HPDE6-E6E7 (cell line): ENCODE data around the gene PHF14.
"Not testable (repeated sequence)": the region's sequence is repeated elsewhere in the genome, so short reads cannot be mapped to it uniquely, and the experiment has no call there.

Source experiments
- DNase-seq: peaks from one replicate; pipeline ENCODE4 v3.0.0; 2011; ENCODE audit warnings: missing footprints; ENCODE audit errors: extremely low spot score

The PHF14 gene

GRCh38 chr7:10973942-10974911 lies 555 bp downstream of the PHF14 start:
- DNase-seq = peak; percentile 21

- no peak for DNase-seq
Measured at GRCh38 chr7:10977113-10977512, 3.4 kb downstream of the PHF14 start.

GRCh38 chr7:10981317-10981716 lies 7.6 kb downstream of the PHF14 start:
- no peak for DNase-seq

- DNase-seq = not testable (repeated sequence)
Measured at GRCh38 chr7:10990748-10991147, 17.1 kb downstream of the PHF14 start.

GRCh38 chr7:10995482-10996166 lies 22.0 kb downstream of the PHF14 start:
- DNase-seq = not testable (repeated sequence)

- DNase-seq = no peak
Measured at GRCh38 chr7:10998996-10999757, 25.5 kb downstream of the PHF14 start.

GRCh38 chr7:11005202-11005601 lies 31.5 kb downstream of the PHF14 start:
- no peak for DNase-seq

- no peak for DNase-seq
Measured at GRCh38 chr7:11006291-11006690, 32.6 kb downstream of the PHF14 start.

GRCh38 chr7:11009631-11010030 lies 36.0 kb downstream of the PHF14 start:
- DNase-seq = no peak

GRCh38 chr7:11021468-11021867 lies 47.8 kb downstream of the PHF14 start:
- no peak for DNase-seq

GRCh38 chr7:11026452-11027359 lies 53.0 kb downstream of the PHF14 start:
- no peak for DNase-seq

GRCh38 chr7:11035661-11036060 lies 62.0 kb downstream of the PHF14 start:
- DNase-seq = no peak

GRCh38 chr7:11039974-11040373 lies 66.3 kb downstream of the PHF14 start:
- no peak for DNase-seq

- DNase-seq = no peak
Measured at GRCh38 chr7:11054033-11054432, 80.4 kb downstream of the PHF14 start.

GRCh38 chr7:11060893-11061292 lies 87.2 kb downstream of the PHF14 start:
- no peak for DNase-seq

GRCh38 chr7:11062110-11062509 lies 88.4 kb downstream of the PHF14 start:
- DNase-seq = no peak

GRCh38 chr7:11069591-11069990 lies 95.9 kb downstream of the PHF14 start:
- no peak for DNase-seq

GRCh38 chr7:11077816-11078215 lies 104.1 kb downstream of the PHF14 start:
- no peak for DNase-seq

- no peak for DNase-seq
Measured at GRCh38 chr7:11078247-11078834, 104.7 kb downstream of the PHF14 start.

- DNase-seq = no peak
Measured at GRCh38 chr7:11079907-11080306, 106.2 kb downstream of the PHF14 start.

GRCh38 chr7:11082121-11082520 lies 108.4 kb downstream of the PHF14 start:
- DNase-seq = no peak
